ENCODE data around the gene ERICH2.

The ERICH2 gene

DNA sequence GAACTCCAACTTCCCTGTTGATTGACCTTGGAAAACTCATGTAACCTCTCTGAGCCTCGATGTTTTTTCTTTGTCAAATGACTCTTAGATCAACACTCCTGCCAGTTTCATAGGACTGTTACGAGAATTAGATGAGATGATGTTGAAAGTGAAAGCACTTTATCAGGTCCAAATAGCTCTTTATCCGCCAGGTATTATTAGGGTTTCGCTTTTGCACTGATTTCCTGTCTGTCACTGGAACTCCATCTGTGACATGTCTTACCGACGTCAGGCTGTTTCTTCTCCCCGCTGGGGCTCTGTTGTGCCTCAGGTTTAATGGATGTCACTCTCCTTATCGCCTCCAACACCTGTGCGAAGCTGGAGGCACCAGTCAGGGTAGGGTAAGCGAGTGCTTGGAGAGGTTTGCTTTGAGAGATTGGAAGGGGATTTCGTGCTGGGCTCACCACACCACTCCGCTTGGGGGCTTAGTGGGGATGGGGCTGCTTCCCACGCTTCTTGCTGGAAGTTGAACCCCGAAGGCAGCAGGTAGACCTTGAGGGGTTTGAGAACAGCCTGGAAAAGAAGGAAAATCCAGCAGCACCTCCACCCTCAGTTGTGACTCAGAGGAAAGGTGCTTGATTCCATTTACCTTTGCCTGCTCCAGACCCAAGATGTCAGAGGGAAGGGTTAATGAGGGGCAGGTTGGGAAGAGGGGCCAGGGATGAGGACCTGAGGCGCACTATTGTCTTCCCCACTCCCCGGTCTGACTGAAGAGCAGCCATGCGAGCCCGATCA is 50.8 kb downstream of the ERICH2 start:
- Histone ChIP-seq H3K4me3 (ENCODE audit: control insufficient read depth in 1 of 7, extremely low read depth in 1 of 7, insufficient read depth in 4 of 7, low read depth in 2 of 7, low read length in 6 of 7) (peak overlapping the region in 4 of 7 experiments; percentile 35 to 77 (median 54)), H3K27me3 (replicated peaks in 2 of 5; ENCODE audit: control insufficient read depth in 4 of 5, insufficient read depth in 5 of 5, low read length in 4 of 5) (peaks cover 0 to 94% (median 58%) of the 10 kb centered on the region in 5 experiments), H3K4me1 (ENCODE audit: control extremely low read depth in 1 of 4, control insufficient read depth in 4 of 4, insufficient read depth in 4 of 4, low read length in 3 of 4) (peaks cover 2 to 71% (median 66%) of the 10 kb centered on the region in 4 experiments), H3K9me3 (ENCODE audit: control extremely low read depth in 1 of 5, control insufficient read depth in 4 of 5, insufficient read depth in 2 of 5, low read depth in 1 of 5, low read length in 4 of 5) (no peaks in the 10 kb centered on the region), H3K36me3 (ENCODE audit: control insufficient read depth in 4 of 4, insufficient read depth in 4 of 4, low read length in 3 of 4) (no peaks in the 10 kb centered on the region), H3K27ac (ENCODE audit: insufficient read depth in 1 of 2, low read depth in 1 of 2, low read length in 2 of 2, poor library complexity in 1 of 2, severe bottlenecking in 2 of 2) (no peak overlapping the region)
- 12% methylated on average over 12 of the region's 18 CpGs for WGBS (ENCODE audit: insufficient coverage)
- ChIA-PET POLR2A (no interaction called here), CTCF (interaction anchor here (0.7 to 3.1 kb wide), 6 partner anchors 8 to 441 kb away, joined by 3 to 9 read pairs (median 6); no protein-coding TSS in a partner anchor)
- DNase-seq, result peak in 2 of 3 donors; percentile 77 to 85

DNA sequence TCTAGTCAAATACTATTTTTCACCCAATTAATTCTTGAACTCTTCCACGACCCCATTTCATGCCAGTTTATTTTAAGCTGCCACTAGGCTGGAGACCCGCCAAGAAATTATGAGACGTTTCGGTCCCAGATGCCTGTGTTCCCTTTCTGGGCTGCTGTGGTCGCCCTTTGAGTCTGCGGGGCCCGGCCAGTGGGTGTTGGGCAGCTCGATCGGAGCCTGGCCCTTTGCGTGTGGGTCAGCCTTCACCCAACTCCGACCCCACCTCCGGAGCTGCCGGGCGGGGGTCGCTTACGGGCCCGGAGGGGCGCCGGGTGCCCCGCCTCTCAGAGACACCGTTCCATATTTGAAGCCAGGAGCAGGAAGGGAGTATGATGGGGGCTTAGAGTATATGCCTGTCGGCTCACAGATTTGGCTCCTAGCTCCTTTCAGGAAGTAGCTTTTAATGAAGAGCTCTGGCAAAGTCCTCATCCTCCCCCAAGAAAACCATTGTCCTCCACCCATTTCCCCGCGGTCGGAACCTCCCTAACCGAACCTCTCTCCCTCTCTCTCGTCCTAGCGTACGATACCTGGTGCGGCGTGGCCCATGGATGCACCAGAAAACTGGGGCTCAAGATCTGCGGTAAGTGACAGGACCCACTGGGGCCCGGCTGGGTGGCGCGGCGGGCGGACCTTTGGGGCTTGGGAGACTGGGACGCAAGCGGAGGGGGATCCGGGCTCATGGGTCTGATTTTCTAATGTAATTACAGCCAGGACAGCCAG is 51.5 kb downstream of the ERICH2 start:
- Histone ChIP-seq H3K4me3 (ENCODE audit: control insufficient read depth in 1 of 7, extremely low read depth in 1 of 7, insufficient read depth in 4 of 7, low read depth in 2 of 7, low read length in 6 of 7) (peak overlapping the region in 5 of 7 experiments; percentile 19 to 77 (median 61)), H3K36me3 (ENCODE audit: control insufficient read depth in 4 of 4, insufficient read depth in 4 of 4, low read length in 3 of 4) (no peaks in the 10 kb centered on the region), H3K4me1 (ENCODE audit: control extremely low read depth in 1 of 4, control insufficient read depth in 4 of 4, insufficient read depth in 4 of 4, low read length in 3 of 4) (peaks cover 2 to 64% (median 60%) of the 10 kb centered on the region in 4 experiments), H3K27me3 (replicated peaks in 2 of 5; ENCODE audit: control insufficient read depth in 4 of 5, insufficient read depth in 5 of 5, low read length in 4 of 5) (peaks cover 0 to 92% (median 57%) of the 10 kb centered on the region in 5 experiments), H3K27ac (ENCODE audit: insufficient read depth in 1 of 2, low read depth in 1 of 2, low read length in 2 of 2, poor library complexity in 1 of 2, severe bottlenecking in 2 of 2) (no peak overlapping the region), H3K9me3 (ENCODE audit: control extremely low read depth in 1 of 5, control insufficient read depth in 4 of 5, insufficient read depth in 2 of 5, low read depth in 1 of 5, low read length in 4 of 5) (no peaks in the 10 kb centered on the region)
- CTCF ChIA-PET, result interaction anchor here (0.8 to 3.1 kb wide), 8 partner anchors 9 to 458 kb away, joined by 3 to 9 read pairs (median 4); no protein-coding TSS in a partner anchor
- 6% methylated on average over 32 of the region's 40 CpGs for WGBS (ENCODE audit: insufficient coverage)
- peak in 2 of 3 donors; percentile 64 to 66 for DNase-seq
- POLR2A ChIA-PET, result no interaction called here

GRCh38 chr2:170822290-170823087 is 52.3 kb downstream of the ERICH2 start:
- H3K4me1 ChIP-seq (ENCODE audit: control extremely low read depth in 1 of 4, control insufficient read depth in 4 of 4, insufficient read depth in 4 of 4, low read length in 3 of 4), result peaks cover 2 to 57% (median 52%) of the 10 kb centered on the region in 4 experiments
- H3K4me3 ChIP-seq (ENCODE audit: control insufficient read depth in 1 of 7, extremely low read depth in 1 of 7, insufficient read depth in 4 of 7, low read depth in 2 of 7, low read length in 6 of 7), result peak overlapping the region in 4 of 7 experiments; percentile 24 to 77 (median 66)
- 2% methylated on average over 31 of the region's 43 CpGs for WGBS (ENCODE audit: insufficient coverage)
- no peaks in the 10 kb centered on the region for H3K9me3 ChIP-seq (ENCODE audit: control extremely low read depth in 1 of 5, control insufficient read depth in 4 of 5, insufficient read depth in 2 of 5, low read depth in 1 of 5, low read length in 4 of 5)
- peak in 2 of 3 donors; percentile 31 to 56 for DNase-seq
- H3K36me3 ChIP-seq (ENCODE audit: control insufficient read depth in 4 of 4, insufficient read depth in 4 of 4, low read length in 3 of 4), result no peaks in the 10 kb centered on the region
- H3K27me3 ChIP-seq (replicated peaks in 2 of 5; ENCODE audit: control insufficient read depth in 4 of 5, insufficient read depth in 5 of 5, low read length in 4 of 5), result peaks cover 0 to 95% (median 56%) of the 10 kb centered on the region in 5 experiments
- H3K27ac ChIP-seq (ENCODE audit: insufficient read depth in 1 of 2, low read depth in 1 of 2, low read length in 2 of 2, poor library complexity in 1 of 2, severe bottlenecking in 2 of 2), result no peak overlapping the region
- ChIA-PET POLR2A (no interaction called here), CTCF (interaction anchor here (0.8 to 3.1 kb wide), 9 partner anchors 8 to 459 kb away, joined by 3 to 9 read pairs (median 4); no protein-coding TSS in a partner anchor)

- peak; percentile 83 to 92 (median 84) for DNase-seq
- POLR2A ChIA-PET, result interaction anchor here (0.5 kb wide), 1 partner anchor 1182 kb away, joined by 3 read pairs; no protein-coding TSS in a partner anchor
- CTCF ChIA-PET, result interaction anchor here (0.9 to 3.1 kb wide), 4 partner anchors 9 to 50 kb away, joined by 3 to 9 read pairs (median 6); no protein-coding TSS in a partner anchor
- Histone ChIP-seq H3K27ac (ENCODE audit: insufficient read depth in 1 of 2, low read depth in 1 of 2, low read length in 2 of 2, poor library complexity in 1 of 2, severe bottlenecking in 2 of 2) (no peak overlapping the region), H3K36me3 (ENCODE audit: control insufficient read depth in 4 of 4, insufficient read depth in 4 of 4, low read length in 3 of 4) (no peaks in the 10 kb centered on the region), H3K9me3 (ENCODE audit: control extremely low read depth in 1 of 5, control insufficient read depth in 4 of 5, insufficient read depth in 2 of 5, low read depth in 1 of 5, low read length in 4 of 5) (no peaks in the 10 kb centered on the region), H3K4me3 (ENCODE audit: control insufficient read depth in 1 of 7, extremely low read depth in 1 of 7, insufficient read depth in 4 of 7, low read depth in 2 of 7, low read length in 6 of 7) (peak overlapping the region; percentile 18 to 77 (median 56)), H3K4me1 (ENCODE audit: control extremely low read depth in 1 of 4, control insufficient read depth in 4 of 4, insufficient read depth in 4 of 4, low read length in 3 of 4) (peaks cover 0 to 49% (median 45%) of the 10 kb centered on the region in 4 experiments), H3K27me3 (replicated peaks in 2 of 5; ENCODE audit: control insufficient read depth in 4 of 5, insufficient read depth in 5 of 5, low read length in 4 of 5) (peaks cover 0 to 95% (median 50%) of the 10 kb centered on the region in 5 experiments)
- under 1% methylated on average over 35 of the region's 61 CpGs for WGBS (ENCODE audit: insufficient coverage)
These were observed 53.1 kb downstream of the ERICH2 start for GRCh38 chr2:170823088-170823897.

- WGBS (ENCODE audit: insufficient coverage), result 20% methylated on average over 1 of the region's 11 CpGs
- Histone ChIP-seq H3K4me3 (ENCODE audit: control insufficient read depth in 1 of 7, extremely low read depth in 1 of 7, insufficient read depth in 4 of 7, low read depth in 2 of 7, low read length in 6 of 7) (peak overlapping the region in 6 of 7 experiments; percentile 23 to 77 (median 50)), H3K27ac (ENCODE audit: insufficient read depth in 1 of 2, low read depth in 1 of 2, low read length in 2 of 2, poor library complexity in 1 of 2, severe bottlenecking in 2 of 2) (no peak overlapping the region), H3K4me1 (ENCODE audit: control extremely low read depth in 1 of 4, control insufficient read depth in 4 of 4, insufficient read depth in 4 of 4, low read length in 3 of 4) (peaks cover 0 to 44% (median 39%) of the 10 kb centered on the region in 4 experiments), H3K27me3 (replicated peaks in 2 of 5; ENCODE audit: control insufficient read depth in 4 of 5, insufficient read depth in 5 of 5, low read length in 4 of 5) (peaks cover 0 to 95% (median 44%) of the 10 kb centered on the region in 5 experiments), H3K9me3 (ENCODE audit: control extremely low read depth in 1 of 5, control insufficient read depth in 4 of 5, insufficient read depth in 2 of 5, low read depth in 1 of 5, low read length in 4 of 5) (no peaks in the 10 kb centered on the region), H3K36me3 (ENCODE audit: control insufficient read depth in 4 of 4, insufficient read depth in 4 of 4, low read length in 3 of 4) (no peaks in the 10 kb centered on the region)
- DNase-seq, result no peak
- ChIA-PET POLR2A (interaction anchor here (0.5 kb wide), 1 partner anchor 1182 kb away, joined by 3 read pairs; no protein-coding TSS in a partner anchor), CTCF (interaction anchor here (1.2 to 2.5 kb wide), 3 partner anchors 8 to 105 kb away, joined by 4 to 12 read pairs (median 4); partner anchors contain the start of genes GAD1 and GORASP2)
These were observed 53.7 kb downstream of the ERICH2 start for GRCh38 chr2:170823898-170824215.

All from common myeloid progenitor, CD34-positive (primary cell).